DOHH2 (cell line): ENCODE measurements around the gene AHNAK.
"Not testable (repeated sequence)": the region's sequence is repeated elsewhere in the genome, so short reads cannot be mapped to it uniquely, and the experiment has no call there.

Experiments
- H3F3A ChIP-seq: fragments of 200-600 bp; sonication (generic), shearing (Covaris generic); 2 replicates; pipeline ENCODE4 v1.6.0; 2016; ENCODE audit warnings: antibody characterized with exemption, mild to moderate bottlenecking; ENCODE audit not compliant: control insufficient read depth, insufficient read depth
- H3K27ac ChIP-seq: fragments of 200-600 bp; sonication (generic); 2 replicates; pipeline ENCODE4 v1.5.1; 2014; ENCODE audit warnings: low read depth, mild to moderate bottlenecking, low read length, moderate library complexity
- H3K27me3 ChIP-seq: fragments of 200-600 bp; sonication (generic); 2 replicates; pipeline ENCODE4 v1.6.1; 2014; ENCODE audit warnings: mild to moderate bottlenecking, low read length, mixed read lengths; ENCODE audit not compliant: control insufficient read depth
- H3K36me3 ChIP-seq: fragments of 200-600 bp; sonication (generic); 2 replicates; pipeline ENCODE4 v1.6.1; 2014; ENCODE audit warnings: mild to moderate bottlenecking, low read length, moderate library complexity, mixed read lengths; ENCODE audit not compliant: control insufficient read depth
- H3K4me1 ChIP-seq: fragments of 200-600 bp; sonication (generic); 2 replicates; pipeline ENCODE4 v1.6.1; 2014; ENCODE audit warnings: mild to moderate bottlenecking, low read length, mixed read lengths; ENCODE audit not compliant: control insufficient read depth
- H3K4me2 ChIP-seq: fragments of 200-600 bp; sonication (generic); 2 replicates; pipeline ENCODE4 v1.6.0; 2014; ENCODE audit warnings: mild to moderate bottlenecking, low read length, moderate library complexity
- H3K4me3 ChIP-seq: fragments of 200-600 bp; sonication (generic); 2 replicates; pipeline ENCODE4 v1.5.1; 2014; ENCODE audit warnings: mild to moderate bottlenecking, low read length, mixed read lengths
- H3K79me2 ChIP-seq: fragments of 200-600 bp; sonication (generic); 2 replicates; pipeline ENCODE4 v1.6.1; 2014; ENCODE audit warnings: mild to moderate bottlenecking, low read length, mixed read lengths; ENCODE audit not compliant: control insufficient read depth
- H3K9me2 ChIP-seq: fragments of 200-600 bp; sonication (generic); replicated peaks from 2 replicates; pipeline ENCODE4 v1.6.1; 2014; ENCODE audit warnings: mild to moderate bottlenecking, low read length, mixed read lengths; ENCODE audit not compliant: control insufficient read depth
- H3K9me3 ChIP-seq: fragments of 200-600 bp; sonication (generic); 2 replicates; pipeline ENCODE4 v1.6.1; 2014; ENCODE audit warnings: antibody characterized with exemption, low read length, mixed read lengths; ENCODE audit not compliant: control insufficient read depth, insufficient read depth
- H4K20me1 ChIP-seq: fragments of 200-600 bp; sonication (generic); 2 replicates; pipeline ENCODE4 v1.6.0; 2014; ENCODE audit warnings: low read depth, mild to moderate bottlenecking, antibody characterized with exemption, low read length, moderate library complexity; ENCODE audit not compliant: control insufficient read depth, insufficient read depth
- CTCF ChIP-seq: fragments of 200-600 bp; sonication (generic); IDR thresholded peaks from one replicate; pipeline ENCODE4 v1.5.1; 2014; ENCODE audit warnings: antibody characterized with exemption, mild to moderate bottlenecking, low read depth, low read length; ENCODE audit not compliant: poor library complexity, severe bottlenecking
- EZH2phosphoT487 ChIP-seq: fragments of 200-600 bp; sonication (generic); IDR thresholded peaks from 2 replicates; pipeline ENCODE4 v1.6.1; 2017; ENCODE audit warnings: borderline replicate concordance, mild to moderate bottlenecking, antibody characterized with exemption, low read length, moderate library complexity, mixed read lengths

The AHNAK gene

GRCh38 chr11:62500650-62501030 lies 46.0 kb downstream of the AHNAK start:
- no peak for TF ChIP-seq CTCF
- TF ChIP-seq EZH2phosphoT487: no peak
- Histone ChIP-seq H3K79me2 (no peaks in the 10 kb centered on the region), H4K20me1 (no peaks in the 10 kb centered on the region), H3K4me1 (no peaks in the 10 kb centered on the region), H3K27ac (no peak overlapping the region), H3K9me3 (no peaks in the 10 kb centered on the region), H3K27me3 (peaks cover 13% of the 10 kb centered on the region; the same call in 1 of the 2 replicates), H3K36me3 (no peaks in the 10 kb centered on the region), H3K4me2 (no peak overlapping the region), H3F3A (no peaks in the 10 kb centered on the region), H3K4me3 (no peak overlapping the region), H3K9me2 (no peaks in the 10 kb centered on the region)

GRCh38 chr11:62499944-62500649 lies 46.5 kb downstream of the AHNAK start:
- Histone ChIP-seq H3K36me3 (no peaks in the 10 kb centered on the region), H4K20me1 (no peaks in the 10 kb centered on the region), H3K4me1 (no peaks in the 10 kb centered on the region), H3K79me2 (no peaks in the 10 kb centered on the region), H3K4me2 (no peak overlapping the region), H3F3A (no peaks in the 10 kb centered on the region), H3K27me3 (peaks cover 13% of the 10 kb centered on the region; the same call in 1 of the 2 replicates), H3K27ac (no peak overlapping the region), H3K9me3 (no peaks in the 10 kb centered on the region), H3K9me2 (no peaks in the 10 kb centered on the region), H3K4me3 (no peak overlapping the region)
- no peak for TF ChIP-seq CTCF
- TF ChIP-seq EZH2phosphoT487: no peak

- not testable (repeated sequence) for H3K9me3 ChIP-seq
These were observed 47.2 kb downstream of the AHNAK start for GRCh38 chr11:62499311-62499943.

GRCh38 chr11:62498492-62499286 lies 47.9 kb downstream of the AHNAK start:
- no peaks in the 10 kb centered on the region for H3K36me3 ChIP-seq
- H3K79me2 ChIP-seq: no peaks in the 10 kb centered on the region
- H3K27me3 ChIP-seq: peaks cover 15% of the 10 kb centered on the region; the same call in 1 of the 2 replicates
- no peaks in the 10 kb centered on the region for H3K9me3 ChIP-seq
- H3K9me2 ChIP-seq: no peaks in the 10 kb centered on the region
- H3K27ac ChIP-seq: no peak overlapping the region
- no peaks in the 10 kb centered on the region for H3K4me1 ChIP-seq
- no peaks in the 10 kb centered on the region for H3F3A ChIP-seq
- no peak overlapping the region for H3K4me3 ChIP-seq
- TF ChIP-seq CTCF (no peak), EZH2phosphoT487 (no peak)
- no peak overlapping the region for H3K4me2 ChIP-seq
- no peaks in the 10 kb centered on the region for H4K20me1 ChIP-seq

More at GRCh38 chr11:62499311-62499943, 47.2 kb downstream of the AHNAK start:
- not testable (repeated sequence) for H3K79me2 ChIP-seq, H3K9me2 ChIP-seq, H3K36me3 ChIP-seq, H3K4me3 ChIP-seq, H3K4me2 ChIP-seq, H3F3A ChIP-seq, H3K27ac ChIP-seq, H4K20me1 ChIP-seq, H3K4me1 ChIP-seq
- H3K27me3 ChIP-seq: peaks cover 13% of the 10 kb centered on the region; the same call in 1 of the 2 replicates
